Measurements from ENCODE around the gene GULP1. TPM values are rescaled to one million over a fixed set of nuclear protein-coding genes. Genes with fewer than 3 reads are reported as not detected.

GULP1 gene
- polyA plus RNA-seq, 1 donor from 2014 or later: 10.2 TPM

- H3K4me3 ChIP-seq (ENCODE audit: low read length): no peak overlapping the region
Observed at GRCh38 chr2:188278388-188279092, 13.1 kb upstream of the GULP1 start.

GRCh38 chr2:188279093-188279445, 12.6 kb upstream of the GULP1 start:
- TF ChIP-seq TAF1 (IDR thresholded peaks at IDR 0.05; ENCODE audit: low read depth): no peak
- TF ChIP-seq EP300 (conservative IDR thresholded peaks at IDR 0.05; ENCODE audit: poor library complexity, severe bottlenecking): no peak
- TF ChIP-seq EZH2 (IDR thresholded peaks at IDR 0.05; ENCODE audit: borderline replicate concordance, insufficient read depth, low read length, poor library complexity, severe bottlenecking): no peak
- no peak for TF ChIP-seq SMC3 (conservative IDR thresholded peaks at IDR 0.05; ENCODE audit: poor library complexity)
- no peaks in the 10 kb centered on the region for H3K79me2 ChIP-seq (replicated peaks; ENCODE audit: insufficient read depth, low read length)
- H2AFZ ChIP-seq (ENCODE audit: low read depth, low read length): no peak overlapping the region
- H3K9me3 ChIP-seq (ENCODE audit: low read length): no peaks in the 10 kb centered on the region
- no peaks in the 10 kb centered on the region for H3K9me2 ChIP-seq (ENCODE audit: insufficient read depth, low read length)
- no peaks in the 10 kb centered on the region for H3K36me3 ChIP-seq (ENCODE audit: insufficient read depth, low read length)
- no peaks in the 10 kb centered on the region for H3K27me3 ChIP-seq (ENCODE audit: insufficient read depth, low read depth, low read length)
- no peak overlapping the region for H3K9ac ChIP-seq (ENCODE audit: low read length)
- no peaks in the 10 kb centered on the region for H3F3A ChIP-seq (ENCODE audit: insufficient read depth, low read length, poor library complexity, severe bottlenecking)
- H3K4me2 ChIP-seq (ENCODE audit: low read length): no peak overlapping the region
- no peaks in the 10 kb centered on the region for H4K20me1 ChIP-seq (ENCODE audit: insufficient read depth)
- no peak overlapping the region for H3K27ac ChIP-seq (ENCODE audit: low read length)
- H3K4me3 ChIP-seq (ENCODE audit: low read length): no peak overlapping the region

More at GRCh38 chr2:188278388-188279092, 13.1 kb upstream of the GULP1 start:
- Histone ChIP-seq H3K9ac (ENCODE audit: low read length) (no peak overlapping the region), H3K9me2 (ENCODE audit: insufficient read depth, low read length) (no peaks in the 10 kb centered on the region), H4K20me1 (ENCODE audit: insufficient read depth) (no peaks in the 10 kb centered on the region), H3K9me3 (ENCODE audit: low read length) (no peaks in the 10 kb centered on the region), H3K36me3 (ENCODE audit: insufficient read depth, low read length) (no peaks in the 10 kb centered on the region), H3K4me2 (ENCODE audit: low read length) (no peak overlapping the region), H3K79me2 (replicated peaks; ENCODE audit: insufficient read depth, low read length) (no peaks in the 10 kb centered on the region), H2AFZ (ENCODE audit: low read depth, low read length) (no peak overlapping the region), H3K27me3 (ENCODE audit: insufficient read depth, low read depth, low read length) (no peaks in the 10 kb centered on the region), H3F3A (ENCODE audit: insufficient read depth, low read length, poor library complexity, severe bottlenecking) (no peaks in the 10 kb centered on the region), H3K27ac (ENCODE audit: low read length) (no peak overlapping the region)
- TF ChIP-seq MXI1 (conservative IDR thresholded peaks at IDR 0.05; ENCODE audit: poor library complexity, severe bottlenecking) (no peak), RAD21 (conservative IDR thresholded peaks at IDR 0.05) (no peak), REST (IDR thresholded peaks at IDR 0.05; ENCODE audit: borderline replicate concordance) (no peak), SMC3 (conservative IDR thresholded peaks at IDR 0.05; ENCODE audit: poor library complexity) (no peak), EP300 (conservative IDR thresholded peaks at IDR 0.05; ENCODE audit: poor library complexity, severe bottlenecking) (no peak), POLR2AphosphoS5 (IDR thresholded peaks at IDR 0.05) (no peak), TAF1 (IDR thresholded peaks at IDR 0.05; ENCODE audit: low read depth) (no peak), EZH2 (IDR thresholded peaks at IDR 0.05; ENCODE audit: borderline replicate concordance, insufficient read depth, low read length, poor library complexity, severe bottlenecking) (no peak), CTCF (IDR thresholded peaks at IDR 0.05; ENCODE audit: poor library complexity, severe bottlenecking) (no peak)

All from neural cell (in vitro differentiated cells).